Measurements from ENCODE around the gene EFHD1.
"Not testable (repeated sequence)": the region's sequence is repeated elsewhere in the genome, so short reads cannot be mapped to it uniquely, and the experiment has no call there.

EFHD1 gene

DNA sequence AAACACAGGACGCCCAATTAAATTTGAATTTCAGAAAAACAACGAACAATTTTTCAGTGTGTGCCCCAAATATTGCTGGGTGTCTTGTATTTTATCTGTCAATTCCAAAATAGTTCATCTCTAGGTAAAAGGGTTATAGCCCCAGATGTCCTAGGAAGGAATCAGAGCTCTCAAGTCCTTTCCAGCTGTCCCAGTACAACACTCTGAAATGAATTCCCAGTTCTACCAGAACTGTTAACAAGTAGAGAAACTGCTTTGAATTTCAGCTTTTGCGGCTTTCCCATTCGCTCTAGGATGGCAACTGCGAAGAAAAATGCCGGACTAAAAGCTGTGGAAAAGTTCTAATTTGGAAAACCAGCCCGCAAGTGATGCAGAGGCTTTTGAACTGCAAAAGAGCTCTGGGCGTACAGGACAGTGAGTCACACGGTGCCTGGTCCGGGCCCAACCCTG, 63.2 kb downstream of the EFHD1 start:
- no peak for DNase-seq (ENCODE audit: low read depth)

DNA sequence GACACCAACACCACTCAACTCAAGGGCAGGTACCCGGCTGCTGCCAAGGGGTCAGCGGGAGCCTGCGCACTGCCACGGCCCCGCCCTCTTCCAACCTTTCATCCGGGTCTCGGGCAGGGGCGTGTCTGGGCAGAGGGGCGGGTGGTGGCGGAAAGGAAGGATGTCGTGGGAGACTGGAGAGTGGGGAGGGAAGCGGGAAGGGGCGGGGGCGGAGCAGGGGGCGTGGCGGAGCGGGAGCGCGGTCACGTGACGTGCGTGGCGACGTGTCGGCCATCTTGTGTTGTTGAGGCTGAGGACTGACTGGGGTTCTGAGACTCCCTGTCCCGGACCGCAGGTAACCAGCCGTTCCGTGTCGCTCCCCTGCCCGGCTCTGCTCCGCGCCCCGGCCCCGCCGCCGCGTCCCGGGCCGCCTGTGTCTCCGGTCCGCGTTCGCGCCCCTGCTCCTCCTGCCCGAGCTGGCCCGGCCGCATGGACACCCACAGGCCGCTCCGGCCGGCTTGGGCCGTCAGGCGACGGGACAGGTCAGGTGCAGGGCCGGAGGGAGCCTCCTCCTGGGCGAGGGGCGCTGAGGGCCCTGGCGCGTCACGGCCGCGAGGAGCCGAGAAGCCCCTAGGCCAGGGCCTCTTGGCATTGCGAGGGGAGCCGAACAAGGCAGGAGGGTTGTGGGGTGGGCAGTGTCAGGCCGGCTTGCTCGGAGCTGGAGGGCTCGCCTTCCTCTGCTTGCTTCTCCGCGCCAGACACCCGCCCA, 63.8 kb downstream of the EFHD1 start, which contains the start of gene GIGYF2:
GIGYF2 (plus strand) TSS at position 273 of the 748 bp plus-strand sequence. CDS start 37,867 bp downstream, outside the sequence.
- peak; percentile 93 for DNase-seq (ENCODE audit: low read depth)

DNA sequence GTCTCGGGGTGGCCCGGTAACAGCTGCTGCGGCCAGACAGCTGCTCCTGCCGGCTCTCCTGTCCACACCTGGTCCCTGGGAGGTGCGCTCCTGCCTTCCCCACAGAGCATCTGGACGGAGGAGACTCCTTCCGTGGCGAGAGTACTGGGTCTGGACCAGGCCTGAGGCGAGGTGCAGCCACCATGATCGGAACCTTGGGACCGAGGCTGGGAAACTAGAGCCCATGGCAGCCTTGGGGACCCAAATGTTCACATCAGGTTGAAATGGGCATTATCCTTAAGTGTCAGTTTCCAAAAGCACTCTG, 64.4 kb downstream of the EFHD1 start:
- no peak for DNase-seq (ENCODE audit: low read depth)

DNA sequence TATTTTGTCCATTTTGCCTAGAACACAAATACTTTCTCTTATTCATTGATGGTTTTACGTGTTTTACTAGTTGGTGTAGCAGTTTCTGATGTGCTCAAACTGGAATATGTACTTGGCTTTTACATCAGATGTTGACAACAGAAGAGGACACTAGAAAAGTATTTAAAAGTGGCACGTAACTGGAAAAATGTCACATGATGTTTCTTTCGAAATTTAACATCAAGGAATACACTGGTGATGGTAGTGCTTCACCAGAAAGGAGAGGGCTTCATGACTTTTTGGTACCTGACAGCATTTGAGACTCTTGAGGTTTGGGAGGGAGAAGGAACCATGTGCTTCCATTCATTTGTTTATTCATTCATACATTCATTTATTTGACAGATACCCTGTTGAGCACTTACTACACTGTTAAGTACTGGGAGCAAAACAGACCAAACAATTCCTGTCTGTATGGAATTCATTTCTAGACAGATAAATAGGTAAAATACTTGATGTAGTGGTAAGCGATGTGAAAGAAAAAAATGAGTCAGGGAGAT, 65.2 kb downstream of the EFHD1 start:
- DNase-seq (ENCODE audit: low read depth), result no peak

DNA sequence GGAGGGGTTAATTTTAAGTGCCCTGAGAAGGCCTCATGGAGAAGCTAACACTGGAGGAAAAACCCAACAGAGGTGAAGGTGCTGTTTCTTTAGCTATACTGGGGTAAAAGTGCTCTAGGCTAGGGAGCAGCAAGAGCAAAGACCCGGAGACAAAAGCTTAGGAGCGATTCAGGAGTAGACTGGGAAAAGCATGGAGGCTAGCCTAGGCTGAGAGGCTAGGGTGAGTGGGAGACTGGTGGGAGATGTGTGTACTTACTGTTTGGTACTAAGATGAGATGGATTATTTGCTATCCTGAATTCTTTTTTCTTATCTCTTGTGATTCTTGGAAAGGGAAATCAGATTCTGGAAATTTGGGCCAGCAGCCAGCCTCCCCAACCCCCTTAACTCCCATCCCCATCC, 65.7 kb downstream of the EFHD1 start:
- no peak for DNase-seq (ENCODE audit: low read depth)

DNA sequence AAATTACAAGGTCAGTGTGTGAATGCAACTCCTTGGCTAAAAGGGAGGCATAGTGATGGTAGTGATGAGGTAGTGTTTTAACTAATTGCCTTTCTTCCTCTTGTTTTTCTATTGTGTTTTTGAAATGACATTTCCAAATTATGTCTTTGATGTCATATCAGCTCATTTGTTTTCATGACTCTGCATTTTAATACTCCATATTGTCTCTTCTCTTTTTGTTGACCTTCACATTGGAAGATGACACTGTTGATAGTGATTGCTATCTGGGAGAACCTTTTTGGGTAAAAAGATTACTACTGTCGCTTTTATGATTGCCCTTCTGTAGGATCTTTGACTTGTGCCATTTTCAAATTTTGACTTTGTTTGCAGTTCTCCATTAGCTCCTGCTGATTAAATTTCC, 66.8 kb downstream of the EFHD1 start:
- no peak for DNase-seq (ENCODE audit: low read depth)

DNA sequence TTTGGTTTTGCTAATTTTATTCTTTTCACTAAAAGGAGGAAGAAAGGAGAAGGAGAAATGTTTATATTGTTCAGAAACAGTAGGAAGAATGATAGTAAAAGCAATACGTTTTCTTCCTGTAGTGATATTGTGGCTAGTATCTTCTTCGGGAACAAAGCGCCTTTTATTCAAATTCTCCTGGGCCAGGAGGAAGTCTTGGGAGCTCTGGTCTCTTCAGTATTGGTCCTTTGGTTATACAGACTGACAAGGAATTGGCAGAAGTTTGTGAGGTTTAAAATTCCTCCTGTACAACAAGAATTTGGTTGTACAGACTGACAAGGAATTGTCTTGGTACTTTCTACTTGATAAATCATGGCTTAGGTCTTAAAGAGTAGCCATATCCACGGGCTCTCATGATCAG, 73.7 kb downstream of the EFHD1 start:
- no peak for DNase-seq (ENCODE audit: low read depth)

DNA sequence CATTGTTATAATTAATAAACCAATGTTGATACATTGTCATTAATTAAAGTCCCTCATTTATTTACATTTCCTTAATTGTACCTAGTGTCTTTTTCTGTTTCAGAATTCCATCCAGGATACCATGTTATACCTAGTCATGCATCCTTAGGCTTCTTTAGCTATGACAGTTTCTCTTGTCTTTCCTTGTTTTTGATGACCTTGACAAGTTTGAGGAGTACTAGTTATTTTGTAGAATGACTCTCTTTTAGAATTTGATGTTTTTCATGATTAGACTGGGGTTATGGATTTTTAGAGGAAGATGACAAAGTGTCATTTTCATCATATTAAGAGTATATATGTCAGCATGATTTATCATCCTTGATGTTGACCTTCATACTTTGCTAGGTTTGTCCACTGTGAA, 80.1 kb downstream of the EFHD1 start:
- DNase-seq (ENCODE audit: low read depth), result no peak

DNA sequence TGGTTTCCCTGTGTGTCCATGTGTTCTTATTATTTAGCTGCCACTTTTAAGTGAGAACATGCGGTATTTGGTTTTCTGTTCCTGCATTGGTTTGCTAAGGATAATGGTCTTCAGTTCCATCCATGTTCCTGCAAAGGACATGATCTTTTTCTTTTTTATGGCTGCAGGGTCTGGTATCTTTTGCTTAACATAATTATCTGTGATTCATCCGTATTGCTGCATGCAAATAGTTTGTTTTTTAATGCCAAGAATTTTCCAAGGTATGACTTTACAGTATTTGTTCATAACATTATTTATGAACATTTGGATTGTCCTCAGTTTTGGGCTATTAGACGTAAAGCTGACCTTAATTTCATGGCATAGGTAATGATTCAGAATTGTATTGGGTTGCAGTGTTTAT, 81.6 kb downstream of the EFHD1 start:
- no peak for DNase-seq (ENCODE audit: low read depth)

DNA sequence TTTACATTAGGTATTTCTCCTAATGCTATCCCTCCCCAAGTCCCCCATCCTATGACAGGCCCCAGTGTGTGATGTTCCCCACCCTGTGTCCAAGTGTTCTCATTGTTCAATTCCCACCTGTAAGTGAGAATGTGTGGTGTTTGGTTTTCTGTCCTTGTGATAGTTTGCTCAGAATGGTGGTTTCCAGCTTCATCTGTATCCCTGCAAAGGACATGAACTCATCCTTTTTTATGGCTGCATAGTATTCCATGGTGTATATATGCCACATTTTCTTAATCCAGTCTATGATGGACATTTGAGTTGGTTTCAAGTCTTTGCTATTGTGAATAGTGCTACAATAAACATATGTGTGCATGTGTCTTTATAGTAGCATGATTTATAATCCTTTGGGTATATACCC, 86.7 kb downstream of the EFHD1 start:
- DNase-seq (ENCODE audit: low read depth), result not testable (repeated sequence)

DNA sequence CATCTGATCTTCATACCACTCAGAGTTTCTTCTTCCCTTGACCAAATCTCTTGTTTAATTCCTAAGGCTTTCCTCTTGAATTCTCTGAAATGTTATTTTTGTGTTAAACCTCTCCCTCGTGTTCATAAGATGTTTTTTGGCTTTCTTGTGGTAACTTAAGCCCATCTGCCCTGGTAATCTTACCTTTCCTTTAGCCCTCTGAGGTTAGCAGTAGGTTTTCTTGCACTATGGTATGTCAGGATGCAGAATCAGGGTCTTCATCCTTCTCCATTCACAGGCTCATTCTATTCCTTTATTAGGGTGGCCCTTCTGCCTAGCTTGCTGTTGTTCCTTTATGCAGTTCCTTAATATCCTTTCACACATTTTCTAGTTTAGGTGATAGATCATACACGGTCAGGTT, 87.9 kb downstream of the EFHD1 start:
- no peak for DNase-seq (ENCODE audit: low read depth)

DNA sequence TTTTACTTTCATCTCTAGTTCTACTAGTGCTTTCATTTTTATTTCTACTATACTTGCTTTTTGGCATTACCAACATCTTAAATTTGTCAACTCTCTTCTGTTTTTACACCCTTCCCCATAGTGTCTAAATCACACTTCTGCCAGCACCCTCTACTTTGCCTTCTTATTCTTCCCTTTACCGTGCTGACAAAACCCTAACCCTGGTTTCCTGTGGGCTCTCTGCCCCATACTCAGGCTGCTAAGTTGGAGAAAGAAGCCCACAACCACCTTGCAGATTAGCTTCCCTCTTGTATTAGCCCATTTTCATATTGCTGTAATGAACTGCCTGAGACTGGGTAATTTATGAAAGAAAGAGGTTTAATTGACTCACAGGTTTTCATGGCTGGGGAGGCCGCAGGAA, 88.5 kb downstream of the EFHD1 start:
- DNase-seq (ENCODE audit: low read depth), result no peak

DNA sequence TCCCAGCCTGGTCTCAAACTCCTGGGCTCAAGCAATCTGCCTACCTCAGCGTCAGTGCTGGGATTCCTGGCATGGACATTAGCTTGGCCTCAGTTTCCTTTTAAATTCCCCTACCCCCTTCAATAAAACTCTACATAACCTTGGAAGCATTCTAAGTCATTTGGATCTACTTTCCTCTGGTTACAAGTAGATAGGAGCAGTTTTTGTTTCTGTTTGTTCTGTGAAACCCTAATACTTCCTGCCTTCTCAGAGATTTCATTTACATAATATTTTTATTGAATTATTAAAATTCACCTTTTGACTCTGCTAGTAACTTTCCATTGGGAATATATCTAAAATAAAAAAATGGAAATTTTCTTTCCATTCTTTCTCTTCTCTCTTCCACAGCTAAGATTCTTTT, 89.6 kb downstream of the EFHD1 start:
- no peak for DNase-seq (ENCODE audit: low read depth)

DNA sequence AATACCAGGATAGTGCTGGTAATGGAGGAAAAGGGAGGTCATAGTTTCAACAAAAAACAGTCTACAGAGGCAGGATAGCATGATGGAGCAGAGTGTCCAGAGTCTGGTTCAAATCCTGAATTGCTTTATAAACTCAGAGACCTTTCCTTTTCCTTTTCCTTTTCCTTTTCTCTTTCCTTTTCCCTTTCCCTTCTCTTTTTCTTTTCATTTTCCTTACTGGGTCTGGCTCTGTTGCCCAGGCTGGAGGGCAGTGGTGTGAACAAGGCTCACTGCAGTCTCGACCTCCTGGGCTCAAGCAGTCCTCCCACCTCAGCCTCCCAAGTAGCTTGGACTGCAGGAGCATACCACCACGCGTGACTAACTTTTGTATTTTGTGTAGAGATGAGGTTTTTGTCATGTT, 95.4 kb downstream of the EFHD1 start:
- DNase-seq (ENCODE audit: low read depth), result no peak

DNA sequence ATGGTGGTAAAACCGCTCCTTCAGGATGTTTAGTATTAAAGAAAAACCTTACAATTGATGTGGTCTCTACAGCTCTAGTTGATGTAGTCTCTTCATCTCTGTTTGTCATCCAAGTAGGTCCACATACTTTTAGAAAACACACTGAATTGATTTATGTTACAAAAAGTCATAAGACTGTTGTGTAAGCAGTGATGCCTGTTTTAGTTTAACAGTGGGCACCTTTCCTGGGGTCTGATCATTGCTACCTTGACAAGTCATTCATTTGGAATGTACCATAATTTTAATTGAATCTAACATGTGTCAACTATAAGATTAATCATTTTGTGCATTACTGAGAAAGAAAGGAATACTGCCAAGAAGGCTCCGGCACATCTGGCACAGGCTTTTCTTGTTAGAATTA, 98.1 kb downstream of the EFHD1 start:
- no peak for DNase-seq (ENCODE audit: low read depth)
